Naive B cell (primary cell): ENCODE results near the gene GK. TPM values are rescaled to one million over a fixed set of nuclear protein-coding genes. Genes with fewer than 3 reads are reported as not detected.
"Not testable (repeated sequence)": the region's sequence is repeated elsewhere in the genome, so short reads cannot be mapped to it uniquely, and the experiment has no call there.

Experiments
- ATAC-seq, 2 donors: fragments of 150-1000 bp; cut with Tn5 transposase; 2 replicates each; pipeline ENCODE4 v1.10.0; 2021; ENCODE audit warnings: low read depth in 2 of 2, mild to moderate bottlenecking in 2 of 2, moderate library complexity in 2 of 2
- DNase-seq: peaks from one replicate; pipeline ENCODE4 v3.0.0; 2022
- H3K27ac Mint-ChIP-seq, 6 donors: one replicate each; pipeline ENCODE4 v1.8.0; 2020 to 2022; ENCODE audit warnings: mild to moderate bottlenecking in 6 of 6, mixed read lengths in 6 of 6, moderate library complexity in 5 of 6, inconsistent platforms in 2 of 6
- H3K27me3 Mint-ChIP-seq, 3 donors: one replicate each; pipeline ENCODE4 v1.8.0; 2021 to 2022; ENCODE audit warnings: mixed read lengths in 3 of 3, mild to moderate bottlenecking in 1 of 3
- H3K36me3 Mint-ChIP-seq, 2 donors: one replicate each; pipeline ENCODE4 v1.8.0; 2020 to 2022; ENCODE audit warnings: mixed read lengths in 2 of 2, inconsistent platforms in 1 of 2, mild to moderate bottlenecking in 1 of 2
- H3K4me1 Mint-ChIP-seq, 3 donors: one replicate each; pipeline ENCODE4 v1.8.0; 2020 to 2022; ENCODE audit warnings: mixed read lengths in 3 of 3, inconsistent platforms in 1 of 3, mild to moderate bottlenecking in 1 of 3, moderate library complexity in 1 of 3
- H3K4me3 Mint-ChIP-seq, 8 donors: one replicate each; pipeline ENCODE4 v1.8.0; 2020 to 2022; ENCODE audit warnings: mild to moderate bottlenecking in 8 of 8, mixed read lengths in 8 of 8, moderate library complexity in 8 of 8, inconsistent platforms in 2 of 8
- H3K9me3 Mint-ChIP-seq, 7 donors: one replicate each; pipeline ENCODE4 v1.8.0; 2020 to 2022; ENCODE audit warnings: mixed read lengths in 7 of 7, mild to moderate bottlenecking in 5 of 7, inconsistent platforms in 2 of 7, moderate library complexity in 1 of 7
- polyA plus RNA-seq, 6 donors: library from polyadenylated mRNA; unstranded; fragments of 300-500 nt; fragmentation: Illumina TruSeq; gene quantifications; one replicate each; pipeline ENCODE4 v1.2.3, GENCODE V29; 2021; ENCODE audit warnings: low read depth in 6 of 6

GK gene
- polyA plus RNA-seq, 6 donors from 2014 or later = 10.3 to 19.5 (median 14.5) TPM

DNA sequence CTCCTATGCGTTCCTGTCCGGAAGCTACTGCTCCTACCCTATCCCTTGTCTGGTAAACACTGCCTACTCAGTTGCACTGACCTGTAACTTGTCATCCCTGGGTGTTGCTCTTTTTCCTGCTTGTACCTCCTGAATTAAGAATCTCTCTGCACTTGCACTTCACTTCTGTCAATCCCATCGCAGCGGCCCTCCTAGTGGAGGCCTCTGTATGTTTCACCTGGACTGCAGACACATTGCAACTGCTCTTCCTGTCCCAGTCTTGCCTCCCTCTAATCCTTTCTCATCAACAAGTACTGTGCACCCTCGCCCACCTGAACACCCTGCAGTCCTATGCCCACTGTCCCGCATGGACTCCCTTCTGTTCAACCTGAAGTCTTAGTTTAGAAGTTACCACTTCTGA, 8.0 kb downstream of the GK start:
- no peaks in the 10 kb centered on the region for H3K27me3 Mint-ChIP-seq
- no peak for ATAC-seq
- H3K4me3 Mint-ChIP-seq = no peak overlapping the region
- peak overlapping the region in 2 of 6 donors; percentile 32 to 91 for H3K27ac Mint-ChIP-seq
- H3K9me3 Mint-ChIP-seq = peaks cover 0 to 2% (median 0%) of the 10 kb centered on the region in 7 donors
- H3K4me1 Mint-ChIP-seq = peaks cover 5 to 10% (median 9%) of the 10 kb centered on the region in 3 donors
- DNase-seq = no peak
- no peaks in the 10 kb centered on the region for H3K36me3 Mint-ChIP-seq

DNA sequence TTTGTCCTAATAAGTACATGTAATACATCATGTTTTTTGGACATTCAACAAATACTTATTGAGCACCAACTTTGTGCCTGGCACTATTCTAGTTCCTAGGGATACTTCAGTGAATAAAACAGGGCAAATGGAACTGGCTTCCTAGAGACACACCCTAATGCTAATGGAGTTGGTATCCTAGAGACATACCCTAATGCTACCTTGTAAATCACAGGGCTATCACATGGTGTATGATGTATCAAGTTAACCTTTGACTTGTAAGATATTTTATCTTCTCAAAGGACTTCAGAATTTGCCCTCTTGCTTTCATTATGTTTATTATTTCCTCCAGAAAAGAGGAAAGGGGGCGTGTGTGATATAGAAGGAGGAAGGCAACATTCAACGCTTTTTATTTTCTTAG, 10.1 kb downstream of the GK start:
- no peaks in the 10 kb centered on the region for H3K27me3 Mint-ChIP-seq
- H3K9me3 Mint-ChIP-seq = peaks cover 0 to 2% (median 0%) of the 10 kb centered on the region in 7 donors
- peaks cover 0 to 5% (median 5%) of the 10 kb centered on the region in 3 donors for H3K4me1 Mint-ChIP-seq
- no peak overlapping the region for H3K4me3 Mint-ChIP-seq
- no peak overlapping the region for H3K27ac Mint-ChIP-seq
- ATAC-seq (no peak), DNase-seq (no peak)
- H3K36me3 Mint-ChIP-seq = peaks cover 0 to 1% of the 10 kb centered on the region in 2 donors

DNA sequence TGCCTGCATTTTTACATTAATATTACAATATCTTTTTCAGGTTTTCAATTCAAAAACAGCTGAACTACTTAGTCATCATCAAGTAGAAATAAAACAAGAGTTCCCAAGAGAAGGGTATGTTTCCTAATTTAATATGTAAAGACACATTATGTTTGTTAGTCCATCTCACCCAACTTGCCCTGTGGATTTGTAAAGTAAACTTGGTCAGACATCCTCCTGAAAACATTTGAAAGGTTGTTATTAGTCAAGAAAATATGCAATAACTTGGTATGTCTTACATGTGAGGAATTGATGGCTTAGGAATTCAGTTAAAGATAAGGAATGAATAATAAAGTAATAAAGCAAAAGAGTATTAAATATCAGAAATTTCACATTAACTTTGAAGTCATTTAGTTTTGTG, 12.2 kb downstream of the GK start:
- Mint-ChIP-seq H3K27me3 (no peaks in the 10 kb centered on the region), H3K27ac (no peak overlapping the region), H3K4me3 (no peak overlapping the region), H3K9me3 (peaks cover 0 to 2% (median 0%) of the 10 kb centered on the region in 7 donors), H3K36me3 (peaks cover 0 to 9% of the 10 kb centered on the region in 2 donors), H3K4me1 (peaks cover 0 to 5% (median 5%) of the 10 kb centered on the region in 3 donors)
- no peak for DNase-seq
- ATAC-seq = no peak

DNA sequence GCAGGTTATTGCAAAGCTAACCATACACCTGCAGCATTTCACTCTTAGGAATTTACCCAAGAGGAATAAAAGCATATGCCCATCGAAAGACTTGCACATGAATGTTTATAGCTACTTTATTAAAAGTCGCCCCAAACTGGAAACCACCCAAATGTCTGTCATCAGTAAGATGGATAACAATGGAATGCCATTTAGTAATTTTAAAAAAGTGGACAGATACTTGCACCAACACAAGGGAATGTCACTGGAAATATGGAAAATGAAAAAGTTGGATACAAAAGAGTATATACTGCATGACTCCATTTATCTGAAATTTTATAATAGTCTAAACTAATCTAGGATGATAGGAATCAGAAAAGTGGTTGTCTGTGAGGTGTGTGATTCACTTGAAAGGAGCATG, 12.9 kb downstream of the GK start:
- ATAC-seq = no peak
- Mint-ChIP-seq H3K27ac (no peak overlapping the region), H3K36me3 (peaks cover 0 to 9% of the 10 kb centered on the region in 2 donors), H3K27me3 (no peaks in the 10 kb centered on the region), H3K4me3 (no peak overlapping the region), H3K9me3 (peaks cover 0 to 4% (median 0%) of the 10 kb centered on the region in 7 donors), H3K4me1 (peaks cover 0 to 4% (median 3%) of the 10 kb centered on the region in 3 donors)
- DNase-seq = no peak

DNA sequence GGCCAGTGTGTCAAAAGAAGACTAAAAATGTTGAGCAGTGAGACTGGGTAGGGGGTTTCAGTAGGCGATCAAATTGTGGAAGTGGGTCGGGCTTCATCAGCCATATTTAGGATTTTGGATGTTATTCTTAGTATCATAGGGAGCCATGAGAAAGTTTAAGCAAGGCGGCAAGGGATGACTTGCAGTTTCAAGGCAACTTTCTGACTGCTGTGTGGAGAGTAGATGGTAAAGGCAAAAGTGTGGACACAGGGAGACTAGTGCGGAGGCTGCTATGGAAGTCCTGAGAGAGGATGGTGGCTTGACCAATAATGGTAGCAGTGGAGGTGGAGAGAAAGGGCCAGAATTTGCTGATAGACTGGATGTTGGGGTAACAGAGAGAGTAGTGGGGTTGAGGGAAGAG, 15.4 kb downstream of the GK start:
- ATAC-seq = no peak
- Mint-ChIP-seq H3K27ac (peak overlapping the region in 2 of 6 donors; percentile 23 to 41), H3K9me3 (peaks cover 0 to 2% (median 0%) of the 10 kb centered on the region in 7 donors), H3K27me3 (no peaks in the 10 kb centered on the region), H3K4me1 (no peaks in the 10 kb centered on the region), H3K4me3 (no peak overlapping the region), H3K36me3 (peaks cover 0 to 9% of the 10 kb centered on the region in 2 donors)
- no peak for DNase-seq

DNA sequence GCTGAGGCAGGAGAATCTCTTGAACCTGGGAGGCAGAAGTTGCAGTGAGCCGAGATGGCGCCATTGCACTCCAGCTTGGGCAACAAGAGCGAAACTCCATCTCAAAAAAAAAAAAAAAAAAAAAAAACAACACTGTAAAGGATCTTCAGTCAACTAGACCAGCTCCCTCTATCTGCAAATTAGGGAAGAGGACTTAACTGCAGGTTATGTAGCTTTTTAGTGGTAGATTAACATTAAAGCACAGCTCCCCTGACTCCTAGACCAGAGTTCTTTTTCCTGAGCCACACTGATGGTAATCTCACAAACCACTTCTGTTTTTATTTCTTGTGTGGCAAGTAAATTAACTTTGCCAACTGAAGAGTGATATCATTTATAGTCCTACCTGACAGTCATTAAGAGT, 18.0 kb downstream of the GK start:
- not testable (repeated sequence) for ATAC-seq, H3K4me1 Mint-ChIP-seq, H3K27me3 Mint-ChIP-seq, H3K4me3 Mint-ChIP-seq, DNase-seq, H3K36me3 Mint-ChIP-seq, H3K27ac Mint-ChIP-seq, H3K9me3 Mint-ChIP-seq

DNA sequence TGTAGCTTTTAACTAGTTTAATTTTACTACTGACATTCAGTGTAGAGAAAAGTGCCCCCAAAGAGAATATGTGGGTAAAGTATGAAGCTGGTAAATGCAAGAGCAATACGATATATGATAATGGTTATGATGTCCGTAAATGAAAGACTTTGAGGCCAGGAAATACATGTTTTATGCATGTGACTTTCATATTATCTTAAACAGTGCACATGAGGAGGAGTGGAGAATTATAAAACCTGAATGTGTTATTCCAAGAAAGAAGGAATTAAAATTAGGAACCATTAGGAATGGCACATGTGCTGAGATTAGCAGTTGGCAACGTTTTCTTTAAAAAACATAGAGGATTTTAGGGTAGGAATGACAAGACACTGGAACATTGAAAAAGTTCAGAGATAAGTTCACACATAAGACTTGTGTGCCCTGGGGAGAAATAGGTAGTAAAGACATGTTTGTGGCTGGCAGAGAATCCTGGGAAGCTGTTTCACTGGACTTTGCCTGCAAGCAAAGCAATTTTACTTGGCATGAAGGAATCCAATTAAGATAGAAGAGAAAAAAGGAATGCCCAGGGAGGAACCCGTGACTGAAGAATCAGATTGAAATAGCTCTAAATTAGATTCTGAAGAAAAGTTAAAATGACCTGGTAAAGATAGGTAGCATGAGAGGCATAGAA, 20.0 kb downstream of the GK start:
- no peak for ATAC-seq
- DNase-seq = no peak
- Mint-ChIP-seq H3K36me3 (peaks cover 5 to 9% of the 10 kb centered on the region in 2 donors), H3K27ac (no peak overlapping the region), H3K4me1 (no peaks in the 10 kb centered on the region), H3K4me3 (no peak overlapping the region), H3K9me3 (peaks cover 0 to 2% (median 0%) of the 10 kb centered on the region in 7 donors), H3K27me3 (no peaks in the 10 kb centered on the region)

DNA sequence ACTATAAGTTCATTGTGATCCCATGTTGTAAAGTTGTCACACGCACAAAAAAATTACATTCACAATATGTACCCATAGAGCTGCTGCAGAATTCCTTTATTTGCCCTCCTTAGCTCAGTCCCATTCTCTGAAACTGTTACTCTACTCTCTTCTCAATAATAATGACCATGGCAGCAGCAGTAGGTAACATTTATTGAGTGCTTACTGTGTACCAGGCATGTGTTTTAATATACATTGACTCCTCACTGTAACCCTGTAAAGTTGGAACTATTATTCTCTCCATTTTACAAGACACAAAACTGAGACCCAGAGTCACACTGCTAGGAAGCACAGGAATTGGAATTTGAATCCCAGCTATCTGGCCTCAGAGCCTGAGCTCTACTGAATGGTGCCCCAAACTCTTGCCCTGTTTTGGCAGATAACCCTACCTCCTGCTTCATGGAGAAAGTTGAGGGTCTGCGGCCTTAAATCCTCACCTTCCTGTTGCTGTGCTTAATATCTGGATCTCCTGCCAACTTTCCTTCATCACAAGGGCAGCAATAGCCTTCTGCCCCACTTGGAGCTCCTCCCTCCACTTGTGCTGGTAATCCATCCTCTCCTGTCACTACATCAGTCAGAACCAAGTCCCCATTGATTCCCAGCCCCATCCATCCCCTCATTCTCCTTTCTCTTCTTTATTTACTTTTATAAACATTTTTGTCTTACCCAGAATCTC, 20.8 kb downstream of the GK start:
- peaks cover under 1 to 5% of the 10 kb centered on the region in 2 donors for H3K36me3 Mint-ChIP-seq
- no peak for ATAC-seq
- no peak overlapping the region for H3K4me3 Mint-ChIP-seq
- peaks cover 0 to 2% (median 0%) of the 10 kb centered on the region in 7 donors for H3K9me3 Mint-ChIP-seq
- H3K27ac Mint-ChIP-seq = no peak overlapping the region
- DNase-seq = no peak
- no peaks in the 10 kb centered on the region for H3K4me1 Mint-ChIP-seq
- H3K27me3 Mint-ChIP-seq = no peaks in the 10 kb centered on the region

DNA sequence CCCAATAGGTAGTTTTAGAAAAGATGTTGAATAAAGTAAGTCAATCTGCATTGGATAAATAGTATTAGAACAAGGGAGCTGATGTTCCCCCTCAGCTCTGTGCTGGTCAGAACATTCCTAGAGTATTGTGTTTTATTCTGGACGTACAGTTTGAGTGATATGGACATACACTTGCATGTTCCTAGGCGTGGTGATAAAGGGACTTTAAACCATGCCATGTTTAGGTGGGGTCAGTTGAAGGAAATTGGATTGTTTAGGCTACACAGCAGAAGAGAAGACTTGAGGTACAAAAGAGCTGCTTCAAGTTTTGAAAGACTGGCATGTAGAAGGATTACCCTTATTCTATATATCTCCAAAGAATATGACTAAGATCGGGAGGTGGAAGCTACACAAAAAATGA, 21.6 kb downstream of the GK start:
- H3K27me3 Mint-ChIP-seq = no peaks in the 10 kb centered on the region
- H3K4me1 Mint-ChIP-seq = no peaks in the 10 kb centered on the region
- DNase-seq (no peak), ATAC-seq (no peak)
- H3K9me3 Mint-ChIP-seq = peaks cover 0 to 2% (median 0%) of the 10 kb centered on the region in 7 donors
- H3K4me3 Mint-ChIP-seq = no peak overlapping the region
- H3K36me3 Mint-ChIP-seq = peaks cover 0 to 5% of the 10 kb centered on the region in 2 donors
- H3K27ac Mint-ChIP-seq = peak overlapping the region in 1 of 6 donors; percentile 62

DNA sequence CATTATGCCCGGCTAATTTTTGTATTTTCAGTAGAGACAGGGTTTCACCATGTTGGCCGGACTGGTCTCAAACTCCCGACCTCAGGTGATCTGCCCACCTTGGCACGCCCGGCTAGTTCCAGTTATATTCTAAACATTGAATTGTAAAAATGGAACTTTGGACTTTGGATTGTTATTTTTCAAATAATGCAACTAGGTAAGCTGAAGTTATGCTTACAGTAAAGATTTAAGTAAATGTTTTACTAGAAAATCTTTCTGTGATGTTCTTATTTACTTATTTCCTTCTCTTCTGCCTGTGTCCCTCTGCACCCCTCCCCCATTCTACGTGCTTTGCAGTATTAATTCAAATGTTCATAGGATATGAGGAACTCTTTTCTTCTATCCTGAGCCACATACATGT, 26.1 kb downstream of the GK start:
- ATAC-seq = no peak
- Mint-ChIP-seq H3K27ac (no peak overlapping the region), H3K9me3 (peaks cover 0 to 1% (median 0%) of the 10 kb centered on the region in 7 donors), H3K36me3 (peaks cover 0 to 9% of the 10 kb centered on the region in 2 donors), H3K4me1 (no peaks in the 10 kb centered on the region), H3K27me3 (no peaks in the 10 kb centered on the region), H3K4me3 (no peak overlapping the region)
- DNase-seq = no peak

DNA sequence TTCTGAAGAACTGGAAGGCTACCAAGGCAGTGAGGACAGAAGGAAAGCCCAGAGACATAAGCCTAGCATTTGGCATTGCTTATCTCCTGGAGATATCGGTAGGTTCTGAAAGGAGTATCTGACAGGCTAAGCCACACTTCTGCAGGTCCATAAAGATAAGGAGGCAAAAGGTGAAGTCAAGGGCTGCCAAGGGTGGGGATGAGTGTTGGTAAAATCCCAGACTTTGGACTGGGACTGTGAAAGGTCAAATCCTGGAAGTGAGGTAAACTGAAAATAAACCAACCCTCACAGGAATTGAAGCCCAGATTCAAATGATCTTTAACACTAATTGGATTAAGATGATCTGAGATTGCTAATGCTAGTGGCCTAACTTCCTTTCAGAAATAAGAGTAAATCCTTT, 27.4 kb downstream of the GK start:
- DNase-seq (no peak), ATAC-seq (no peak)
- H3K4me3 Mint-ChIP-seq = no peak overlapping the region
- peaks cover 0 to 1% (median 0%) of the 10 kb centered on the region in 7 donors for H3K9me3 Mint-ChIP-seq
- H3K36me3 Mint-ChIP-seq = peaks cover 0 to 9% of the 10 kb centered on the region in 2 donors
- H3K27ac Mint-ChIP-seq = no peak overlapping the region
- no peaks in the 10 kb centered on the region for H3K27me3 Mint-ChIP-seq
- H3K4me1 Mint-ChIP-seq = no peaks in the 10 kb centered on the region

DNA sequence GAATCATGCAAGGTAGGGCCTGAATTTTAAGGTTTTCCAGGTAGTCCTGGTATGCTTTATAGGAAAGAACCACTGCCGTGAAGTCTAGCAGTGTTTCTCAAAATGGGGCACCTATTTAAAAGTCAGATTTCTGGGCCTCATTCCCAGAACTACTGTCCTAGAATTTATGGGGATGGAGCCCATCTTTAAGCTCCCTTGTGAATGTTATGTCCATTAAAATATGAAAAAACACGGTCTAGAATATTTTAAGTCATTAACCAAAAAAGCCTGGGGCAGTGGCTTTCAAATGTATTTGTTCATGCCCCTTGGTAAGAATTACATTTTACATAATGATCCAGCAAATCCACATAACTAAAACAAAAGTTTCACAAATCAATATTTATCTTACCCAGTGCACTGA, 35.4 kb downstream of the GK start:
- no peak overlapping the region for H3K27ac Mint-ChIP-seq
- H3K36me3 Mint-ChIP-seq = peaks cover 8 to 10% of the 10 kb centered on the region in 2 donors
- H3K4me1 Mint-ChIP-seq = peaks cover 0 to 3% (median 0%) of the 10 kb centered on the region in 3 donors
- H3K4me3 Mint-ChIP-seq = no peak overlapping the region
- H3K9me3 Mint-ChIP-seq = peaks cover 0 to 1% (median 0%) of the 10 kb centered on the region in 7 donors
- no peak for ATAC-seq
- DNase-seq = no peak
- H3K27me3 Mint-ChIP-seq = no peaks in the 10 kb centered on the region

DNA sequence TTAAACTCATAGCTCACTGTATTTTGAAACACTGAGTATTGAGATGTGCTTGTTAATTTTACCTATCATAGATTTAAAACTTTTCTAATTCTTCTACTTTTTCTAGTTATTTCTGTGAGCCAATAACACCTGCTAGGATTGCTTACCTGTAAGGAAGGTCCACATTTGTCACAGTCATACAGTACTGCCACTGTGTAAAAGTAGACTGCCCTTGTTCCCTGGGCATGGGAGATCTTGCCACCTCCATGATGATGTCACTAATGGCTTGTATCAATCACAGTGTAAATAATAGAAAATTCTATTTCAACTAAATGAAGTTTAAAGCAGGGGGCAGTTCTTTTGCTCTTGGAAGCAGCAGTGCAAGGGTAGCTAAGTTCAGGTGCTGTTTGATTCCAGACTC, 35.9 kb downstream of the GK start:
- DNase-seq (no peak), ATAC-seq (no peak)
- Mint-ChIP-seq H3K9me3 (no peaks in the 10 kb centered on the region), H3K27me3 (no peaks in the 10 kb centered on the region), H3K36me3 (peaks cover 4 to 10% of the 10 kb centered on the region in 2 donors), H3K27ac (no peak overlapping the region), H3K4me1 (peaks cover 0 to 3% (median 0%) of the 10 kb centered on the region in 3 donors), H3K4me3 (no peak overlapping the region)

DNA sequence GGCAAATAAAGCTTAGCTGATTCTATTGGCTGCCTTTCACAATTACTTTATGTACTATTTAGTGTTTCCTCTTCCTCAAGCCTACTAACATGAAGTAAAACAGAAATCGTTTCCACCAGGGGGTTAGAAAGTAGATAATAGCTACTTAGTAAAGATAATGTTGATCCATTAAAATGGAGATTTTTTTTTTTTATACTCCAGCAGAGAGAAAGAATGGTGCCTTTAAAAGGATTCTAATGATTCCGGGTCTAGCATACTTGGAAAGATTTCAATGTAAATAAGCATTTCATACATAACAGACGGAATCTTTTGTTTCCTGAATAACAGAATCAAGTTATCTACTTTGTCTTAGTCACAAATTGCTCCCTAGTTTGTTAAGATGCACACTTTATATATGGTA, 37.1 kb downstream of the GK start:
- DNase-seq = no peak
- peaks cover 0 to 3% (median 0%) of the 10 kb centered on the region in 3 donors for H3K4me1 Mint-ChIP-seq

More for the DNA sequence above, 37.1 kb downstream of the GK start:
- no peaks in the 10 kb centered on the region for H3K27me3 Mint-ChIP-seq
- H3K27ac Mint-ChIP-seq = no peak overlapping the region
- no peak overlapping the region for H3K4me3 Mint-ChIP-seq
- H3K9me3 Mint-ChIP-seq = no peaks in the 10 kb centered on the region
- H3K36me3 Mint-ChIP-seq = peaks cover 10 to 14% of the 10 kb centered on the region in 2 donors
- no peak for ATAC-seq
